DND-41 (cell line): ENCODE data around the gene WNK1.

ENCODE experiments used
- ATAC-seq: fragments of 200-7000 bp; cut with Tn5 transposase; 3 replicates; pipeline ENCODE4 v1.9.1; 2021; ENCODE audit warnings: low read depth; ENCODE audit not compliant: insufficient read depth
- DNase-seq: peaks from one replicate; pipeline ENCODE4 v3.0.0-alpha.2; 2020
- H2AFZ ChIP-seq: 2 replicates; pipeline ENCODE4 v1.6.0; 2012; ENCODE audit warnings: low read depth, low read length
- H3K27ac ChIP-seq: 2 replicates; pipeline ENCODE4 v1.5.1; 2012; ENCODE audit warnings: low read length, inconsistent platforms
- H3K27me3 ChIP-seq: fragments of 200-600 bp; sonication (generic); 2 replicates; pipeline ENCODE4 v1.6.0; 2012; ENCODE audit warnings: low read length, mild to moderate bottlenecking, inconsistent platforms; ENCODE audit not compliant: insufficient read depth, poor library complexity
- H3K36me3 ChIP-seq: 2 replicates; pipeline ENCODE4 v1.5.1; 2012; ENCODE audit warnings: low read length, inconsistent platforms; ENCODE audit not compliant: insufficient read depth
- H3K4me1 ChIP-seq: 2 replicates; pipeline ENCODE4 v1.5.1; 2012; ENCODE audit warnings: mild to moderate bottlenecking, low read length; ENCODE audit not compliant: insufficient read depth
- H3K4me2 ChIP-seq: 2 replicates; pipeline ENCODE4 v1.6.0; 2012; ENCODE audit warnings: mild to moderate bottlenecking, moderate library complexity, low read length, inconsistent platforms; ENCODE audit not compliant: insufficient read depth
- H3K4me3 ChIP-seq, 2 experiments: fragments of 200-600 bp in 1 of 2; shearing (Covaris generic) in 1 of 2; 2 replicates each; pipeline ENCODE4 v1.5.1; 2012 to 2016; ENCODE audit warnings: inconsistent platforms in 2 of 2, low read length in 2 of 2, mild to moderate bottlenecking in 2 of 2, low read depth in 1 of 2, moderate library complexity in 1 of 2
- H3K79me2 ChIP-seq: 2 replicates; pipeline ENCODE4 v1.6.0; 2012; ENCODE audit warnings: low read length, inconsistent platforms; ENCODE audit not compliant: insufficient read depth
- H3K9ac ChIP-seq: 2 replicates; pipeline ENCODE4 v1.6.0; 2012; ENCODE audit warnings: low read depth, mild to moderate bottlenecking, inconsistent platforms, low read length, moderate library complexity
- H3K9me3 ChIP-seq: 2 replicates; pipeline ENCODE4 v1.5.1; 2012; ENCODE audit warnings: low read length, moderate library complexity, mild to moderate bottlenecking, inconsistent platforms; ENCODE audit not compliant: insufficient read depth, severe bottlenecking
- H4K20me1 ChIP-seq: 2 replicates; pipeline ENCODE4 v1.6.0; 2012; ENCODE audit warnings: low read length; ENCODE audit not compliant: insufficient read depth
- EZH2 ChIP-seq: IDR thresholded peaks from 3 replicates; pipeline ENCODE4 v1.6.1; 2012; ENCODE audit warnings: borderline replicate concordance, low read depth, mild to moderate bottlenecking, moderate library complexity, low read length, inconsistent platforms; ENCODE audit not compliant: severe bottlenecking
- TF ChIP-seq, protein P1 (sequence below): IDR thresholded peaks from 2 replicates; pipeline ENCODE4 v1.5.1; 2012; ENCODE audit warnings: borderline replicate concordance, low read length, moderate library complexity, mild to moderate bottlenecking; ENCODE audit not compliant: poor library complexity, severe bottlenecking; ENCODE audit errors: extremely low read depth

The WNK1 gene

DNA sequence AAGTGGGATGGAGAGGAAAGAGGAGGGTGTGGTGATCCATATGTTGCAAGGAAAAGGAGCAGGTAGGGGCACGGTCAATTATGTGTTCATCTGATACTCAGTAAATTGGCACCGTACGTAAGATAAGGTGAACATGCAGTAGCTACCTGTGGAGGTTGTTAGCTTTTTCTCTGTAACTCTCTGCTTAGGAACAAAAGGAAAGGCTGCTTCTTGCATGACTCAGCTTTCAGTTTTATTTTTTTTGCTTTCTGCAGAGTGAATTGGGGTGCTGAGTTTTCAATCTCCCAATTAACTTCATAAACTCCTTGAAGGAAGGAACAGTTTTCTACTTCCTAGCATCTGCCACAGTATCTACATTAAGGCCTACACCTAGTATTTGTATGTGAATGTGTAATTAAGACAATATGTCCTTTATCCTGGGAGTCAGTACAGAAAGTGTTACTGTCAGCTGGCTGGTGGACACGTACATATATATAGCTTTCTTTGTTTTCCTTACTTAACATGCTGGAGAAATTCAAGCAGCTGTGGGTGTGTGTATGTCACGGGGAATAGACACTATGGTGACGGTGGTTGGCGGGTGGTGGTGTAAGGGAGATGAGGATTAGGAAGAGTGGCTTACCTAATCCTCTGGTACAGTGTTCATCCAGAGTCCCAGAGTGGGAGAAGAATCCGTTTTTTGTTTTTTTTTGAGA is 40.1 kb upstream of the WNK1 start:
- Histone ChIP-seq H3K27ac (no peak overlapping the region), H3K9ac (no peak overlapping the region), H4K20me1 (no peaks in the 10 kb centered on the region), H3K4me1 (no peaks in the 10 kb centered on the region), H3K79me2 (no peaks in the 10 kb centered on the region), H3K27me3 (peaks cover 2% of the 10 kb centered on the region), H2AFZ (no peak overlapping the region), H3K36me3 (no peaks in the 10 kb centered on the region), H3K4me3 (no peak overlapping the region), H3K4me2 (no peak overlapping the region), H3K9me3 (no peaks in the 10 kb centered on the region)
- ATAC-seq (no peak), DNase-seq (no peak)
- TF ChIP-seq, protein P1, sequence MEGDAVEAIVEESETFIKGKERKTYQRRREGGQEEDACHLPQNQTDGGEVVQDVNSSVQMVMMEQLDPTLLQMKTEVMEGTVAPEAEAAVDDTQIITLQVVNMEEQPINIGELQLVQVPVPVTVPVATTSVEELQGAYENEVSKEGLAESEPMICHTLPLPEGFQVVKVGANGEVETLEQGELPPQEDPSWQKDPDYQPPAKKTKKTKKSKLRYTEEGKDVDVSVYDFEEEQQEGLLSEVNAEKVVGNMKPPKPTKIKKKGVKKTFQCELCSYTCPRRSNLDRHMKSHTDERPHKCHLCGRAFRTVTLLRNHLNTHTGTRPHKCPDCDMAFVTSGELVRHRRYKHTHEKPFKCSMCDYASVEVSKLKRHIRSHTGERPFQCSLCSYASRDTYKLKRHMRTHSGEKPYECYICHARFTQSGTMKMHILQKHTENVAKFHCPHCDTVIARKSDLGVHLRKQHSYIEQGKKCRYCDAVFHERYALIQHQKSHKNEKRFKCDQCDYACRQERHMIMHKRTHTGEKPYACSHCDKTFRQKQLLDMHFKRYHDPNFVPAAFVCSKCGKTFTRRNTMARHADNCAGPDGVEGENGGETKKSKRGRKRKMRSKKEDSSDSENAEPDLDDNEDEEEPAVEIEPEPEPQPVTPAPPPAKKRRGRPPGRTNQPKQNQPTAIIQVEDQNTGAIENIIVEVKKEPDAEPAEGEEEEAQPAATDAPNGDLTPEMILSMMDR, result no peak
- no peak for TF ChIP-seq EZH2

DNA sequence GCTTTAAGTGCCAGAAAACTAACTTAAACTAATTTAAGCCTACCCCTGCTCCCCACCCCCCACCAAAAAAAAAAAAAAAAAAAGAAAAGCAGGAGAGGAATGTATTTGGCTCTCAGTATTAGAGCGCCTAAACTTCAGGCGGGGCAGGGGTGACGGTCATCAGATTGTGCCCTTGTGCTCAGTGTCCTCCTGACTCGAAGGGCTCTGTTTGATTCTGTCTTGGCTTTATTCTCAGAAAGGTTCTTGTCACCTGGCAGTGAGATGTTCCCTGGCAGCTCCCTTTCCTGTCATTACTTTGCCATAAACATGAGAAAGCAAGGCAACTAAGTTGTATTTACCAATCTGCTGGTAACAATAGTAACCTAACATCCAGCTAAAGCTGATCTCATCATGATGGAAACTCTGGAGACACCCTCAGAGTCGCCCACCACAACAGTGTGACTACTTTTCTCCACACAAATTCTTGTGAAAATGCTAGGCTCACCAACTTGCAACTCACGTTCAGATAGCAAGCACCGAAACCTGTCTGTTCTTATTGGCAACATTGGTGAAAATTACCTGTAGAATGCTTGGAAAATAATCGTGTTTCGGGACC is 39.0 kb upstream of the WNK1 start:
- Histone ChIP-seq H3K4me1 (no peaks in the 10 kb centered on the region), H3K4me3 (no peak overlapping the region), H3K9ac (no peak overlapping the region), H4K20me1 (no peaks in the 10 kb centered on the region), H2AFZ (no peak overlapping the region), H3K4me2 (no peak overlapping the region), H3K27ac (no peak overlapping the region), H3K36me3 (no peaks in the 10 kb centered on the region), H3K9me3 (no peaks in the 10 kb centered on the region), H3K79me2 (no peaks in the 10 kb centered on the region), H3K27me3 (peaks cover 2% of the 10 kb centered on the region)
- no peak for TF ChIP-seq EZH2
- TF ChIP-seq, protein P1, result no peak
- ATAC-seq (no peak), DNase-seq (no peak)

DNA sequence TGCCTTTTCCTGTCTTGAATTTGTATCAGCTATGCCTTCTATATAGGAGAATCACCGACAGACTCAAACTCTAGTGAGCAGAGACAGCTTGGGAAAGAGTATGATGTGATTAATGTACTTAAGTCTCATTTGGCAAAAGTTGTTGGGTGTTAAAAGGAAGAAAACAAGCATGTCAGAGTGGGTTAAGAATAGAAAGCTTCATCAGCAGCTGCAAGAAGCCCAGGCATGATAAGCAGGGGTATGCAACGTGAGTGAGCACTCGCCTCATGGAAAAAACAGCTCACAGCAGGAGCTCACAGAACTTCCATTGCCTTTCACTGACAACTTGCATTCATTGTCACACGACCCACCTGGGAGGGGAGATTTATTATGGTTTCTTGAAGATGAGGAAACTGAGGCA is 35.9 kb upstream of the WNK1 start:
- H3K9ac ChIP-seq, result no peak overlapping the region
- TF ChIP-seq, protein P1, result no peak
- no peak for TF ChIP-seq EZH2
- no peak overlapping the region for H2AFZ ChIP-seq
- H3K4me3 ChIP-seq, result no peak overlapping the region
- peaks cover 2% of the 10 kb centered on the region for H3K27me3 ChIP-seq
- no peak for DNase-seq
- no peaks in the 10 kb centered on the region for H3K9me3 ChIP-seq
- no peaks in the 10 kb centered on the region for H3K36me3 ChIP-seq
- H3K4me1 ChIP-seq, result no peaks in the 10 kb centered on the region
- no peak overlapping the region for H3K4me2 ChIP-seq
- H3K79me2 ChIP-seq, result no peaks in the 10 kb centered on the region
- H4K20me1 ChIP-seq, result no peaks in the 10 kb centered on the region
- ATAC-seq, result no peak
- no peak overlapping the region for H3K27ac ChIP-seq
